NCI-H187 treated with DMSO at 0.1 percent for 48 hours (cell line): ENCODE measurements around the gene ENAH.
"Not testable (repeated sequence)": the region's sequence is repeated elsewhere in the genome, so short reads cannot be mapped to it uniquely, and the experiment has no call there.

Experiments
- DNase-seq: peaks from one replicate; lab custom pipeline; 2025; lab: John Stamatoyannopoulos, UW

Gene ENAH

GRCh38 chr1:225644666-225645065 lies 8.3 kb downstream of the ENAH start:
- DNase-seq: no peak

- no peak for DNase-seq
Measured at GRCh38 chr1:225642177-225642576, 10.7 kb downstream of the ENAH start.

- DNase-seq: no peak
Measured at GRCh38 chr1:225638853-225639252, 14.1 kb downstream of the ENAH start.

GRCh38 chr1:225637651-225638199 lies 15.2 kb downstream of the ENAH start:
- DNase-seq: no peak

GRCh38 chr1:225636992-225637391 lies 15.9 kb downstream of the ENAH start:
- not testable (repeated sequence) for DNase-seq

- DNase-seq: no peak
Measured at GRCh38 chr1:225635649-225636048, 17.3 kb downstream of the ENAH start.

GRCh38 chr1:225632836-225633235 lies 20.1 kb downstream of the ENAH start:
- not testable (repeated sequence) for DNase-seq

GRCh38 chr1:225631021-225631663 lies 21.8 kb downstream of the ENAH start:
- no peak for DNase-seq

- no peak for DNase-seq
Measured at GRCh38 chr1:225629483-225629882, 23.4 kb downstream of the ENAH start.

GRCh38 chr1:225628794-225629193 lies 24.1 kb downstream of the ENAH start:
- DNase-seq: not testable (repeated sequence)

- no peak for DNase-seq
Measured at GRCh38 chr1:225627304-225627947, 25.5 kb downstream of the ENAH start.

GRCh38 chr1:225626698-225627097 lies 26.2 kb downstream of the ENAH start:
- DNase-seq: no peak

- no peak for DNase-seq
Measured at GRCh38 chr1:225617956-225618355, 35.0 kb downstream of the ENAH start.

GRCh38 chr1:225617479-225617878 lies 35.4 kb downstream of the ENAH start:
- no peak for DNase-seq

- not testable (repeated sequence) for DNase-seq
Measured at GRCh38 chr1:225615403-225615790, 37.5 kb downstream of the ENAH start.

GRCh38 chr1:225613006-225613405 lies 39.9 kb downstream of the ENAH start:
- DNase-seq: no peak

- no peak for DNase-seq
Measured at GRCh38 chr1:225612287-225612686, 40.6 kb downstream of the ENAH start.

GRCh38 chr1:225611537-225612223 lies 41.2 kb downstream of the ENAH start:
- no peak for DNase-seq

GRCh38 chr1:225610539-225610938 lies 42.4 kb downstream of the ENAH start:
- no peak for DNase-seq

- DNase-seq: no peak
Measured at GRCh38 chr1:225608014-225608796, 44.7 kb downstream of the ENAH start.

- DNase-seq: no peak
Measured at GRCh38 chr1:225607355-225607754, 45.6 kb downstream of the ENAH start.
